Measurements from ENCODE around the gene BRSK2.

Gene BRSK2

GRCh38 chr11:1438967-1439330, 49.2 kb downstream of the BRSK2 start:
- H3K4me1 ChIP-seq, result peaks cover 3% of the 10 kb centered on the region
- no peaks in the 10 kb centered on the region for H3K9me3 ChIP-seq (ENCODE audit: control insufficient read depth, low read length)
- no peaks in the 10 kb centered on the region for H3K79me2 ChIP-seq
- no peak overlapping the region for H3K9ac ChIP-seq
- no peak overlapping the region for H3K4me3 ChIP-seq (ENCODE audit: low read depth, low read length)
- no peaks in the 10 kb centered on the region for H3K27me3 ChIP-seq (ENCODE audit: control insufficient read depth, insufficient read depth, low read length)
- H3K27ac ChIP-seq, result no peak overlapping the region
- H3K4me2 ChIP-seq (ENCODE audit: low read length), result no peak overlapping the region
- TF ChIP-seq, protein P1, sequence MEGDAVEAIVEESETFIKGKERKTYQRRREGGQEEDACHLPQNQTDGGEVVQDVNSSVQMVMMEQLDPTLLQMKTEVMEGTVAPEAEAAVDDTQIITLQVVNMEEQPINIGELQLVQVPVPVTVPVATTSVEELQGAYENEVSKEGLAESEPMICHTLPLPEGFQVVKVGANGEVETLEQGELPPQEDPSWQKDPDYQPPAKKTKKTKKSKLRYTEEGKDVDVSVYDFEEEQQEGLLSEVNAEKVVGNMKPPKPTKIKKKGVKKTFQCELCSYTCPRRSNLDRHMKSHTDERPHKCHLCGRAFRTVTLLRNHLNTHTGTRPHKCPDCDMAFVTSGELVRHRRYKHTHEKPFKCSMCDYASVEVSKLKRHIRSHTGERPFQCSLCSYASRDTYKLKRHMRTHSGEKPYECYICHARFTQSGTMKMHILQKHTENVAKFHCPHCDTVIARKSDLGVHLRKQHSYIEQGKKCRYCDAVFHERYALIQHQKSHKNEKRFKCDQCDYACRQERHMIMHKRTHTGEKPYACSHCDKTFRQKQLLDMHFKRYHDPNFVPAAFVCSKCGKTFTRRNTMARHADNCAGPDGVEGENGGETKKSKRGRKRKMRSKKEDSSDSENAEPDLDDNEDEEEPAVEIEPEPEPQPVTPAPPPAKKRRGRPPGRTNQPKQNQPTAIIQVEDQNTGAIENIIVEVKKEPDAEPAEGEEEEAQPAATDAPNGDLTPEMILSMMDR (IDR thresholded peaks at IDR 0.05), result no peak
- no peaks in the 10 kb centered on the region for H3K36me3 ChIP-seq (ENCODE audit: control insufficient read depth, insufficient read depth, low read length)
- no peak overlapping the region for H2AFZ ChIP-seq

GRCh38 chr11:1439341-1439740, 49.6 kb downstream of the BRSK2 start:
- no peaks in the 10 kb centered on the region for H3K27me3 ChIP-seq (ENCODE audit: control insufficient read depth, insufficient read depth, low read length)
- TF ChIP-seq, protein P1 (IDR thresholded peaks at IDR 0.05), result no peak
- H3K79me2 ChIP-seq, result no peaks in the 10 kb centered on the region
- no peak overlapping the region for H3K4me3 ChIP-seq (ENCODE audit: low read depth, low read length)
- H3K9ac ChIP-seq, result no peak overlapping the region
- no peaks in the 10 kb centered on the region for H3K9me3 ChIP-seq (ENCODE audit: control insufficient read depth, low read length)
- no peak overlapping the region for H3K27ac ChIP-seq
- no peaks in the 10 kb centered on the region for H3K36me3 ChIP-seq (ENCODE audit: control insufficient read depth, insufficient read depth, low read length)
- H2AFZ ChIP-seq, result no peak overlapping the region
- no peak overlapping the region for H3K4me2 ChIP-seq (ENCODE audit: low read length)
- peaks cover 3% of the 10 kb centered on the region for H3K4me1 ChIP-seq

DNA sequence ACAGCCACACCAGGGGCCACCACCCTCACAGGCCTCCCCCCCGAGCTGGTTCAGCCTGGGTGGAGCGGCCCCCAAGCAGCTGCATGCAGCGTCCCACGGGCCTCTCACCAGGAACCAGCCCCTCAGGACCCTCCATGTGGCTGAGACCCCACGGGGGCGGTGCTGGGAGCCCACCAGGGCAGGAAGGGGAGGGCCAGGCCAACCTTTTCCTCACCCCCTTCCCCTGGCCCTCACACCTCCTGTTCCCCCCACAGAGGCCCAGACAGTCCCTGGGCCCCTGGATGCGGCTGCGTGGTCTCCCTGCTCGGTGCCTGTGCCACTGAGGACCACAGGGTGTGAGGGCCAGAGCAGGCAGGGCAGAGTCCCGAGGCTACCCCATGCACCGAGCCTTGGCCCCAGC, 50.3 kb downstream of the BRSK2 start:
- no peaks in the 10 kb centered on the region for H3K27me3 ChIP-seq (ENCODE audit: control insufficient read depth, insufficient read depth, low read length)
- no peak overlapping the region for H3K27ac ChIP-seq

DNA sequence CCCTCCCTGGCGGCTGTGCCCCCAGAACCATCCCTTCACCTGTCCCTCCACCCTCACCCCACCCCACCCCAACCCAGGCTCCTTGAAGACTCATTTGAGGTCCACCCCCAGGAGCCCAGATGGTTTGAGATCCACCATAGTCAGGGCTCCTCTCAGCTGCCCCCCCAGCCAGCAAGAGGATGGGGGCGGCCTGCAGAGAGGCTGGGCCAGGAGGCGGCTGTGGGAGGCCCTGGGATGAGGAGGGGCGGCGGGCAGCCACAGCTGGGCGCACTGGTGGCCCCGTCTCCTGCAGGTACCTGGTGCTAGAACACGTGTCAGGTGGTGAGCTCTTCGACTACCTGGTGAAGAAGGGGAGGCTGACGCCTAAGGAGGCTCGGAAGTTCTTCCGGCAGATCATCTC, 50.8 kb downstream of the BRSK2 start:
- no peak overlapping the region for H3K27ac ChIP-seq
- H3K9ac ChIP-seq, result no peak overlapping the region
- H3K4me2 ChIP-seq (ENCODE audit: low read length), result no peak overlapping the region
- TF ChIP-seq, protein P1 (IDR thresholded peaks at IDR 0.05), result no peak
- H3K4me3 ChIP-seq (ENCODE audit: low read depth, low read length), result no peak overlapping the region
- H3K4me1 ChIP-seq, result peaks cover 3% of the 10 kb centered on the region
- no peaks in the 10 kb centered on the region for H3K27me3 ChIP-seq (ENCODE audit: control insufficient read depth, insufficient read depth, low read length)
- no peak overlapping the region for H2AFZ ChIP-seq
- no peaks in the 10 kb centered on the region for H3K36me3 ChIP-seq (ENCODE audit: control insufficient read depth, insufficient read depth, low read length)
- H3K79me2 ChIP-seq, result no peaks in the 10 kb centered on the region
- H3K9me3 ChIP-seq (ENCODE audit: control insufficient read depth, low read length), result no peaks in the 10 kb centered on the region

More for the DNA sequence above, 50.3 kb downstream of the BRSK2 start:
- H3K9ac ChIP-seq, result no peak overlapping the region
- no peaks in the 10 kb centered on the region for H3K9me3 ChIP-seq (ENCODE audit: control insufficient read depth, low read length)
- H2AFZ ChIP-seq, result no peak overlapping the region
- no peaks in the 10 kb centered on the region for H3K36me3 ChIP-seq (ENCODE audit: control insufficient read depth, insufficient read depth, low read length)
- no peak overlapping the region for H3K4me2 ChIP-seq (ENCODE audit: low read length)
- peaks cover 3% of the 10 kb centered on the region for H3K4me1 ChIP-seq
- no peaks in the 10 kb centered on the region for H3K79me2 ChIP-seq
- TF ChIP-seq, protein P1 (IDR thresholded peaks at IDR 0.05), result no peak
- no peak overlapping the region for H3K4me3 ChIP-seq (ENCODE audit: low read depth, low read length)

DNA sequence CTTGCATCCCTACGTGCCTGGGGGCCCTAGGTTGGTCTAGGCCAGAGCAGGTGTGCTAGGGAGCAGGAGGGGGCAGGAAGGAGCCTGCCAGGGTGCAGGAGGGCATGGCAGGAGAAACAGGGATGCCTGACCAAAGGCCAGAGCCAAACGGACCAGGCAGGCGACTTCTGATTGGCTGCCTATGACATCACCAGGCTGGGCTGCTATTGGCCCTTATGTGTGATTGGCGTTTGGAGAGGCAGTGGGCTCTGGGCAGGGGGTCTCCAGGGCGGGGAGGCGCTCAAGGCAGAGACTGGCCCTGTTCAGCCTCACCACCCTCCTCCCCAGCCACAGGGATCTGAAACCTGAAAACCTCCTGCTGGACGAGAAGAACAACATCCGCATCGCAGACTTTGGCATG, 52.4 kb downstream of the BRSK2 start:
- Histone ChIP-seq H3K36me3 (ENCODE audit: control insufficient read depth, insufficient read depth, low read length) (no peaks in the 10 kb centered on the region), H3K4me1 (peaks cover 3% of the 10 kb centered on the region), H3K27me3 (ENCODE audit: control insufficient read depth, insufficient read depth, low read length) (no peaks in the 10 kb centered on the region), H2AFZ (no peak overlapping the region), H3K9me3 (ENCODE audit: control insufficient read depth, low read length) (no peaks in the 10 kb centered on the region), H3K4me2 (ENCODE audit: low read length) (no peak overlapping the region), H3K27ac (no peak overlapping the region), H3K79me2 (no peaks in the 10 kb centered on the region), H3K9ac (no peak overlapping the region), H3K4me3 (ENCODE audit: low read depth, low read length) (no peak overlapping the region)
- TF ChIP-seq, protein P1 (IDR thresholded peaks at IDR 0.05), result no peak
